HG02870 (cell line): ENCODE results near the gene RNU1-4.
A peak's percentile ranks its signal among the peaks of the same experiment; 100 is the strongest.
"Not testable (repeated sequence)": the region's sequence is repeated elsewhere in the genome, so short reads cannot be mapped to it uniquely, and the experiment has no call there.

ENCODE experiments used
- ATAC-seq: cut with Tn5 transposase; IDR thresholded peaks from one replicate; pipeline ENCODE4 v1.9.1; 2021; ENCODE audit warnings: mild to moderate bottlenecking, moderate library complexity; ENCODE audit not compliant: unreplicated experiment

RNU1-4 gene

DNA sequence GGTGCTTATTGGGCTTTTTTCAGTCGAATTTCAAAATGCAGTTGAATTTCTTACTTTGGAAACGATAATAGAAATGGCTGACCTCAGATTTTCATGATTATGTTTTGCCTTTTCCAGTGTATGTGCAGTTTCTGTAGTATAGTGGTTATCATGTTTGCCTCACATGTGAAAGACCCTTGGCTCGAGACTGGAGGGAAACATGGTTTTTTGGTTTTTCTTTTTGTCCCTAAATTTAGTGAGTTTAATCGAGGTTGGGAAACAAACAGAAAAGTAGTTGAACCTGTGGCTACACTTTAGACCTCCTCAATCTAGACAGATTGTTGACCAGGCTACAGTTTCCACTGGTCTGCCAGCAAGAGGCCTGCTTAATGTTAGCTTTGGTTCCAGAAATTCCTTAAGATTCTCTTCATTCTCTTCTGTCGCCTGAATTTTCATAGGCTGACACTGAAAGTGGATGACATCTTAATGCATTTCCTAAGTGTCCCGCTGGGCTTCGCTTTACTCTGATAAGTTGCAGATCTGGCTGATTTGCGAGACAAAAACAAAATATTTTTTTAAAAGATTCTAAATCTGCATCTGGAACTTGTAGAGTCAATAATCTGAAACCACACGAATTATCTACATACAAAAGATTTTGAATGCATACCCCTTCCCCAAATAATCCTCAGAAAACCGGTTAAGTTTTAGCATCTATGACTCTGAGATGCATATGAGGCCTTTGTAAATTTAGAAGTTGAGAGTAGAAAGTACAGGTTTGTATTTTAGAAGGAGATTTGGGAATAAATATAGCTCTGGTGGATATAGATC lies 14.7 kb upstream of the RNU1-4 start:
- ATAC-seq = not testable (repeated sequence)

DNA sequence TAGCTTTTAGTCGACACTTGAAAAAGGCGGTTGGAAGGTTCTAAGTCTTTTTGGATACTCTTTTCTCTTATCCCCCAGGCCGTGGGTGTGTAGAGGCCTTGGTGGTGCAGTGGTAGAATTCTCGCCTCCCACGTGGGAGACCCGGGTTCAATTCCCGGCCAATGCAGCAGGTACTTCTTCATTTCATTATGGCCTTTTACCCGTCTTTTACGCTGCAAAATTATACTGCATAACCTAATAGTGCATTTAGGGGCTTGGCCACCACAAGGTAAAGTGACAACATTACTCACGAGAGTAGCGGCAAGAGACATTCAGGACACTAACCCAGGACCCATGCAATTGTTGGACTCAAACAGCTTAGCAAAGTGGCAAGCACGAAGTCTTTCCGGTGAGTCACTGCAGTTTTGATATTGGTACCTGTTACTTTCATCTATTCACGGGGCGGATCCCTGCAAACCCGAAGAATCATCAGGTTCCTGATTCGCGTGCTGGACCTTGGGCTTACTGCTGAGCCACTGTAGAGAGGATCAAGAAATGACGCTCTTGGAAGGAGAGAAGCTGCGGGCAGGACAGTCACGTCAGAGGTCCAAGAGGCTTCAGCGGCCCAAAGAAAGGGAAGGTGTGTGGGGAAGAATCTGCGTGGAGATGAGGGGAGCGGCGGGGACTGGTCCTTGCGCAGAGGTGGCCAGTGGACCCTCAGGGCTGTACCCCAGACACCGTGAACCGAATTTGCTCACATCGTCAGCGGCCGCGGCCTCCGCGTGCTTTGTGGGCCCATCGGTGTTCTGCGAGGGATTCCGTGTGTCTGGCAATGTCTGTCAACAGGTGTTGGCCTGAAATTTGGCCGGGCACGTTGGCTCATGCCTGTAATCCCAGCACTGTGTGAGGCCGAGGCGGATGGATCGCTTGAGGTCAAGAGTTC lies 12.9 kb upstream of the RNU1-4 start:
- ATAC-seq = no peak

DNA sequence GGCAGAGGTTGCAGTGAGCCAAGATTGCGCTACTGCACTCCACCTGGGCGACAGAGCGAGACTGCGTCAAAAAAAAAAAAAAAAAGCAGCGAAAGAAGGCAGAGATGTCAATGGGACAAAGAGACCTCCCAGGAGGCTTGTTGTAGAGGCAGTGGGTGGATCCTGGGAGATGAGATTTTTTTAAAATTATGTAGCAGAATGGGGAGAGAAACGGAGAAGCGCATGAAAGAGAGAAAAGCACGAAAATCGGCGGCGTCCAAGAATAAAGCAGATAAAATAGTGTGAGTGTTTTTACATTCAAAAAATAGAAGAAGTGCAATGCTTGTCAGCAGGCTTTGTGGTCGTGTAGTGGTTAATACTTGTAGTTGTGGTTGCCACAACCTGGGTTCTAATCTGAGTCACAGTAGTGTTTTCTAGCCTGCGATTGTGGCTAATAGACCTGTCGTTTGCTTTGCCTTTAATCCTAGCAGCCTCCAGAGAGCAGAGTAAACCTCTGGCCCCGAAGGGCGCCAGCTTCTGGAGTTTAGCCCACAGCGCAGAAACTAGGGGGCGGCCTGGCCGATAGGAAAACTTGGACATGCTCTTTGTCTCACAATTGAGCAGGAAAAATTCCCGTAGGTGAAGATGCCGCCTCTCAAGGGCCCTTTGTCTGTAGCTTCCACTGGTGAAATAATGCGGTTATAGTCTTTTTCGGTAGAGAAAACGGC lies 11.9 kb upstream of the RNU1-4 start:
- ATAC-seq = peak; percentile 63

DNA sequence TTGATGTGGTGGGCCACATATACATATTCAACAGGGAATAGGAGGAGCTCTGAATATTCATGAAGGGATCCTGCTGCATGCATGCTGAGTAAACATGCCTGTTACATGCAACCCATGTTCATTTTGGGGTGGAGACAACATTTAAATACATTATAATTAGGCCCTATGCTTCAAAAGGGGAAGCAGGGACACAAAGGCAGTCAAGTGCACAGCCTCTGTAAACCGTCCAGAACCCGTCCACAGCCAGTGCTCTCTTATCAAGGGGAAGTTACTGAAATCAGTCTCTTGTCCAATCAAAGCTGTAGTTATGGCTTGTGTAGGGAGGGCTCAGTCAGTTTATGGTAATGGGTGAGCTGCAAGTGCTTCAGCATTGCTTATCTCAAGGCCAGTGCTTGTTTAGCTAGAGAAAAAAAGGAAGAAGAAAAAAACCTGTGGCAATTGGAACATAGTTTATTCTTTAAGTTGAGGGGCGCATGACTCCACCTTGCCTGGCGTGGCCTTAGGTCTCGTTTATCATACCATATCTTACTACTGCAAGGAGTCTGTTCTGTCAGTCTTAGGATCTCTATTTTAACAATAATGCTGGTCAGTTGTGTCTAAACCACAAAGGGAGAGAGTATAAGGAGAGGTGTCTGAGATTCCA lies 7.9 kb upstream of the RNU1-4 start:
- not testable (repeated sequence) for ATAC-seq

DNA sequence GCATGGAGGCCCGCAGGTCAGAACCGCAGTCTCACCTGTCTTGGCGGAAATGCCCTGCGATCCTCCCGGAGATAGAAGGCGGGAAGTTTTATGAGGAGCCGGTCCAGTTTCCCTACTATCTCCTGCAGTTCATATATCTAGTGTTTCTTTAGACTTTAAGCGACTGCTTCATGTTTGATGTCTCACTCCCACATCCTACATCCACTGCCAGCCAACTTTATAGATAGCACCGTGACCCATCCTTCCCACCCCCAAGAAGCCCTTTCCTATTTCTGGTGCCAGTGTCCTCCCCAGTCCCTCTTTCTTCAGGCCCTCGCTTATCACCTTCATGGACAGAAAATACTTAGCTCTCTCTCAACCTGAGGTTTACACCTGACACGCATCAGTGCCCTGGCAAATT lies 914 bp downstream of the RNU1-4 start:
- ATAC-seq = not testable (repeated sequence)

DNA sequence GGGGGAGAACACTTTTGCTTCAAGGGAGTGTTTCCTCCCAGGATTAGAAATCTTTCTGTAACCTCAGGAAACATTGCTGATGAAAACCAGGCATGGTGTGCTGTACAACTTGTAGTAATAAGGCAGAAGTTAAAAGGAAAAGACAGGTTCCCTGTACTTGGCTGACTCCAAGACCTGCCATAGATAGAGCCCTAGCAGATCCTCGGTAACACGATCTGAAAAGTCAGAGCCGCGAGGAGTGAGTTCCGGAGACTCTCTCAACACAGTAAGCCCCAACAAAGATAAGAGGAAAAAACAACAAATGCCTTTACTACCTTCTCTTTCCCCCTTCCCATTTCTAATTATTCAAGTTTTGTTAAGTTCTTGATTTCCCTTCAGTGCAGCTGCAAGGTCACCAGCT lies 7.3 kb downstream of the RNU1-4 start:
- not testable (repeated sequence) for ATAC-seq

DNA sequence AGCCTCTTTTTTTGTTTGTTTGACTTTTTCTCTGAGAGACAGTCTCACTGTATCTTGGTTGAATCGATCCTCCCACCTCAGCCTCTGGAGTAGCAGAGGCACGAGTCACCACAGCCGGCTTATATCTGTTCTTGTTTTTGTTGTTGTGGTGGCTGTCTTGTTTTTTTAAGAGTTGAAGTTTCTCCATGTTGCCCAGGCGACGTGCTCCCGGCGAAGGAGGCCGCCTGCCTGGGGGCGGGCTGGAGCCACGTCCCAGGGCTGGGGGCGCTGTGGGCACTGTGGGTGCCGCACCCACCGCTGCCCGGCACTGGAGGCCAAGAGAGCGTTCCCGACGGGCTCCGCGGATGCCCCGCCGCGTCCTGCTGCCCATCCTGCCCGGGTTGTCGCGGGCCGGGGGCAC lies 8.4 kb downstream of the RNU1-4 start:
- not testable (repeated sequence) for ATAC-seq

DNA sequence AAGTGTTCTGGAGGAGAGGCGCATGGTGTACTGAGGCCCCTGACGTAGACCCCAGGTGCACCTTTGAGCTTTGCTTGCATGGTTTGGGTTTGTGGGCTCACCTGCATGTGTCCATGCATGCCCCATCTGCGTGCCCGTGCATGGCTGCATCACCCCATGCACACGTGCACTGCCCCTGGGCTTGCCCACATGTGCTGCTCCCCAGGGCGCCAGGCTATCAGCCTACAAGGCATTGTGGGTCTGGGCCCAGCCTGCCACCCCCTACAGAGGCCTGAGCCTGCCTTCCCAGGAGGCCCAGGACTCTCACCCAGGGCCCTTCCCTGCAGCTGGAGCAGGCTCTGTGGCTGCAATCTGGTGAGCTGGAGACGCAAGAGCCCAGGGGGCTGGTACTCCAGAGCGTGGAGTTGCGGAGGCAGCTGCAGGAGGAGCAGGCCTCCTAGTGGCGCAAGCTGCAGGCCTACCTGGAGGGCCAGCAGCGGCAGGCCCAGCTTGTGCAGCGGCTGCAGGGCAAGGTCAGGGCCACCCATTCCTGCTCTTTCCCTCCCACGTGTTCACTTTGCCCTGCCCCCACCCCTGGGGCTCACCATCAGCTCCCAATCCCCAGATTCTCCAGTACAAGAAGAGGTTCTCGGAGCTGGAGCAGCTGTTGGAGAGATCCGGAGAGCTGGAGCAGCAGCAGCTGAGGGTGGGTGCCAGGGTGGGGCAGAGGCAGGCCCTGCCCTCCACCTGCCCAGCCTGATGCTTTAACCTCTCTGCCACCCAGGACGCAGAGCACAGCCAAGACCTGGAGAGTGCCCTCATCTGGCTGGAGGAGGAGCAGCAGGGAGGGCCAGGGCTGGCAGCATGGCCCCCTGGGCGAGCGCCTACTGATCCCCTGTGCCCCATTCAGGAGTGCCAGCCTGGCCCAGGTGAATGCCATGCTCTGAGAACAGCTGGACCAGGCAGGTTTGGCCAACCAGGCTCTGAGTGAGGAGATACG lies 9.9 kb downstream of the RNU1-4 start:
- not testable (repeated sequence) for ATAC-seq

DNA sequence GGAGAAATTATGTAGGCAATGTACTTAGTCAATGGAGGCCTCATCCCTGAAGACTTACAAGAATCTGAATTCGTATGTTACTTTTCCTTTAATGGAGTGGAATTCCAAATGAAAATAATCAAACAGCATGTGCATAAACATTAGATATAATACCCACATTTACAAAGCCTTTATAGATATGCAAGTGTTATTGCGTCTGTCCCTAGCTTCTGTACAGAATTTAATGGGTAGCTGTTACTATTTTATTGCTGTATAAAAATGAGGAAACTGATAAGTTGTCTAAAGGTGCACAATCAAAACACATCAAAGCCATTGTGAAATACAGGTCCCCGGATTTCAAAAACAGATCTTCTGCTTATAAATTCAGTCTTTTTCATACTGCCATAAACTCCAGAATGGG lies 12.5 kb downstream of the RNU1-4 start:
- ATAC-seq = not testable (repeated sequence)

DNA sequence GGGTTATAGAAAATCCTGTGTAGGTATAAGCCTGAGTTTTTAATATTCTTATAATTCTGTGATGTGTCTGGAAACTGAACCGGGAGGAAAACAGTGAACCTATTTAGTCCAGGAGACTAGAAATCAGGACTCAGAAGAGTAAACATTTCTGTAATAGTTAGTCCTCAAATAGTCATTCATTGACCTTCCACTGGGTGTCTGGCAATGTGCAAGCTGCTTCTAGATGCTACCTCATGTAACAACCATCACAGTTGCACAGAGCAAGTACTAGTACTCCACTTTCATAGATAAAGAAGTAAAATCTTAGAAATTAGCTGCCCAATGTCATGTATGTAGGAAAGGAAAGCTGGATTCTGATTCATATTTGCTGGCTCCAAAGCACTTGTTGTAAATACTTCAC lies 15.1 kb downstream of the RNU1-4 start:
- ATAC-seq = not testable (repeated sequence)

DNA sequence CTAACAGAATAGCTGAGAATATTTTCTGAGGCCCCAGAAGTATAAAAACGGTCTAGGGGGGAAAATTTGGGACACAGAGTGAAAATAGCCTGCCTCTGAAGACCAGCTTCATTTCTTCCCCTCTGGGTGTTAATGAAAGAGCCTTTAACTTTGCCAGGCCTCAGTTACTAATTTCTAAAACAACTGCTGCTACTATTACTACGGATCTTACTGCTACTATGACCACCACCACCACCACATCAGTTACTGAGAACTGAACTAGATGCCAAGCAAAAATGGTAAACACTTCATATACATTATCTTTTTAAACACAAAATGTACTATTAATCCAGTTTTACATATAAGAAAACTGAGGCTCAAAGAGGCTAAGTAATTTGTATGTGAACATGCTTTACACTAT lies 15.6 kb downstream of the RNU1-4 start:
- not testable (repeated sequence) for ATAC-seq

DNA sequence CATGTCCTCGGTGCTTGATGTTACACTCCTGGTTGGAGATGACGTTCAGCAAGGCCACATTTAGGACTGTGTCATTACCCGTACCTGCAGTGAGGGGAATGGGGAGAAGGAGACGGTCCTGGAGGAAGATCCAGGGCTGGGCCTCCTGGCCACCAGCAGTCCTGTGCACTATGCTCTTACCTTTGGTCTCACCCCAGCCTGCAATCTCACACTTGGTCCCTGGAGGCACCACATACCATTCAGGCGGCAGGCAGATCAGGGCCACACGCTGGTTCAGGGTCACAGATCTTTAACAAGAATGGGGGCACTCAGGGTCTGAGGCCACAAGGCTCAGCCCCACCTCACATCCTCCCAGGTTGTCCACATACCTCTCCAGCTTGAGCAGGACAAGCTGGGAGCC lies 17.3 kb downstream of the RNU1-4 start:
- not testable (repeated sequence) for ATAC-seq

DNA sequence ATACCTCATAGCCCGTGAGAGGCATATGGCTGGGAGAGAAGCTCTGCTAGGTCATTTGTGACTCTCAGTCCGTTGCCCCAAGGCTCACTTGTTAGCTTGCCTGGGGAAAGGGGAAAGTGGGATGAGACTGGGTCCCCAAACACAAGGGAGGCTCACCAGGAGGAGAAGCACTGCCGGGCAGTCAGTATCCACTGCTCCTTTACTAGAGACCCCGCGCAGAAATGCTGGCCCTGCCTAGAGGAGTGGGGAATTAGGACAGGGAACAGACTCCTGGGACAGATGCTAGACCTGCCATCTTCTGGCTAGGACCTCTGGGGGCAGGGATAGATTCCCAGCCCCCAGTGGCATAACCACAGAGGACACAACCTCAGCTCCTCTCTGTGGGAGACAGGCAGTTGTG lies 17.7 kb downstream of the RNU1-4 start:
- not testable (repeated sequence) for ATAC-seq

DNA sequence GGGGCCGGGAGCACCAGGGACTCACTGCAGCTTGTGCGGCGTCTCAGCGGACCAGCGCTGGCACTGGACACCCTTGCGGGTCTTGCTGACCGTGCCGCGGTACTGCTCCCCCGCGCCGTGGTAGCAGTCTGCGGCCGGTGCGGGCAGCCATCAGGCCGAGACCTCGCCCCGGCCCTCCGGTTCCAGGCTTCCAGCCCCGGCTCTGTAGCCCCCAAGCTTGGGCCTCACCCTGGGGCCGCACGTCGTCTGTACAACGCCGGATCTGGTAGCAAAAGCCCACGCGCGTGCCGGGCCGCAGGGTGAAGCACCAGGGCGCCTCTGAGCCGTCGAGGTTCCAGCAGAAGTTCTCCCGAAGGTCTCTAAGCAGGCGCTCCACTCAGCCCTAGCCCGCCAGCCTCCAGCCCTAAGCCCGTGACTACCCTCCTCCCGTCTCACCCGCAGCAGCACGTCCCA lies 18.8 kb downstream of the RNU1-4 start:
- not testable (repeated sequence) for ATAC-seq

DNA sequence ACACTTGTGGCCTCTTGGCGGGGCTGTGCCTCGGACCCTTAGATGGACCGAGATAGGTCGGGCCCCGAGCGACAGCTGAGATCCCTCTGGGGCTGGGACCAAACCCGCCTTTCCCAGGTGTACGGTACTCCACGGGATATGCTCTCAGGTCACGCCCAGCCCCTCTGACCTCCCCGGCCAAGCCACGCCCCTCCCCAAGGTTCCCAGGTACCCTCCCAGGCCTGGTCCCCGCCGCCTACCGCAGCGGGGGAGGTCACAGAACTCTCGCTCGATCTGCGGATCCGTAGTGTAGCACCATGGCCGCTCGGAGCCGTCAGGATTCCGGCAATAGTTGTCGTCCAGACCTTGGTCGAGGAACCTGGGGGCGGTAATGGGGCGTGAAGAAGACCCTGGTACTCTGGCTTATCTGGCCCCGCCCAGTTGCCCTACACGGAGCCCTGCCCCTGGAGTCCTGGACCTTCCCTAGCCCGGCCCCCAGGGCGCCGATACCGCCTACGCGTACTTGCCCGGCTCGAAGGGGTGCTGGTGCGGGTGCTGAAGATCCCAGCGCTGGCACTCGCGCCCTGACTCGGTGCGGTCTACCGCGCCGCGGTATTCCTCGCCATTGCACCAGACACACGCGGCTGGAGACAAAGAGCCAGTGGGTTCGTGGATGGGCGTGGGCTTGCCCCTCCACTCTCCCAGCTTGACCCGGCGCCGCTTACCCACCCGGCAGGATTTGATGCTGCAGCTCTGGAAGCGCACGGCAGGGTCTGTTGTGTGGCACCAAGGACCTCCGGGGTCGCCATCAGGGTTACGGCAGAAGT lies 19.5 kb downstream of the RNU1-4 start:
- ATAC-seq = not testable (repeated sequence)

DNA sequence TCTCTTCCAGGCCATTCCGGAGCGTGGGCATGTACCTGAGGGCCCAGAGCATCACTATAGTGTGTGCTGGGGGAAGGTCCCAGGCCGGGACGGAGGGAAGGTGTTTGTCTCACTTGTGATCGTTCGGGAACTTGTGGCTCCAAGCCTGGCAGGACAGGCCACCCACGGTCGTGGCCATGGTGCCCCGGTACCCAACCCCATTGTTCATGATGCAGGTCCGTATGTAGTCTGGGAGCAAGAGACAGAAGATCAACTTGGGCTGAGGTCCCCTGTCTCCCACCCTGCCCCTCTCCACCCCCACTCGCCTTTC lies 20.1 kb downstream of the RNU1-4 start:
- ATAC-seq = not testable (repeated sequence)

DNA sequence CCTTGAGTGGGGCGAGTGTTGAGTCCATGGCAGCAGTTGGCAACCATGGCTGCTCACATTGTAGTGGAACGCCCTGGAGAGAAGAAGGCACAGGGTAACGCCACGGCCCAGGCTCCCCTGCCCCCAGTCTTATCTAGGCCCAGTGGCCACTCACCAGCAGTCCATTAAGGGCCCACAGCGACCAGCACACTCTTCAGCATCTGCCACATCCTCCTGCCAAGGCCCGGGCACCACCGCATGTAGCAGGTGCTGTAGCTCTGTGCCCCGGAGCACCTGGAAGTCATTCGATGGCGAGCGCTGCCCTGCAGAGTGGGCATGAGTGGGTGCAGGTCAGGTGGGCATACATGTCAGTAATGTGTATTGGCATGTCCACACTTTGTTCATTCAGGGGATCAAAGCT lies 20.5 kb downstream of the RNU1-4 start:
- not testable (repeated sequence) for ATAC-seq

DNA sequence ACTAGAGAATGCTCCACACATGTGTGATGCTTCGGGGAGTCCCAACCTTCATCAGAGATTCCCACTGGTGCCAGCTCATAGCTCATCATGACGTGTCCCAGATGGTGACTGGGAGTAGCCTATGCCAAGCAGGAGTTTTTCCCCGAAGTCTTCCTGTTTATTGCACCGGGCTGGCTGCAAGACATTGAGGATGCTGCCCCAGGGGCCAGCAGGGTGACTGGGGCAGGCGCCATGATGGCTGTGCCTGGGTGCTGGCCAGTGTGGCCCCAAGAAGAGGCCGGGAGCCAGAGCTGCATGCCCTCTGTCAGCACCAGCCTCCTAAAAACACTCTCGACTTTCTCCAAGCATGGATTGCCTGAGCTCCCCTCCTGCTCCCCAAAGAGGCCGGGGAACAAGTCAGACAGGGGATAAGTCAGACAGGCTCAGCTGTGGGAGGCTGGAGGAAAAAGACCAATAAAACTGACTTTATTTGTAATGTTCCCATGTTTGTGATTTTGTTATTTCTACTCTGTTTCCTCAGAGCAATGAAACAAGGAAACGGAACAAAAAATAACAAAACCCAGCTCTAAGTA lies 24.0 kb downstream of the RNU1-4 start:
- ATAC-seq = not testable (repeated sequence)
